Hypothalamus (tissue), 51 donors: Measurements from ENCODE around the gene VSTM4.

ENCODE experiments used
- DNase-seq, 51 donors: peaks; one replicate each; lab custom pipeline; 2025; lab: John Stamatoyannopoulos, UW

VSTM4 gene

GRCh38 chr10:49118430-49119074, 3.2 kb upstream of the VSTM4 start:
- DNase-seq = no peak

- DNase-seq = peak in 1 of 51 donors; percentile 10
Measured at GRCh38 chr10:49117376-49118070, 2.2 kb upstream of the VSTM4 start.

- DNase-seq = no peak
Measured at GRCh38 chr10:49116509-49117375, 1.4 kb upstream of the VSTM4 start.

GRCh38 chr10:49115796-49116508, 630 bp upstream of the VSTM4 start:
- DNase-seq = no peak

- DNase-seq = peak in 1 of 51 donors; percentile 27
Measured at GRCh38 chr10:49114718-49115014, 656 bp downstream of the VSTM4 start.

GRCh38 chr10:49113741-49114141, 1.6 kb downstream of the VSTM4 start:
- DNase-seq = no peak

GRCh38 chr10:49112851-49113250, 2.5 kb downstream of the VSTM4 start:
- no peak for DNase-seq

- no peak for DNase-seq
Measured at GRCh38 chr10:49112098-49112497, 3.2 kb downstream of the VSTM4 start.

GRCh38 chr10:49111320-49111698, 4.0 kb downstream of the VSTM4 start:
- no peak for DNase-seq

- DNase-seq = no peak
Measured at GRCh38 chr10:49110684-49111319, 4.5 kb downstream of the VSTM4 start.

GRCh38 chr10:49109669-49110340, 5.5 kb downstream of the VSTM4 start:
- DNase-seq = peak in 5 of 51 donors; percentile 17 to 32 (median 30)

- DNase-seq = no peak
Measured at GRCh38 chr10:49108656-49109055, 6.7 kb downstream of the VSTM4 start.

GRCh38 chr10:49107887-49108267, 7.4 kb downstream of the VSTM4 start:
- no peak for DNase-seq

GRCh38 chr10:49107111-49107886, 8.0 kb downstream of the VSTM4 start:
- no peak for DNase-seq

- DNase-seq = peak in 24 of 51 donors; percentile 8 to 61 (median 40)
Measured at GRCh38 chr10:49106451-49106850, 8.9 kb downstream of the VSTM4 start.

- DNase-seq = no peak
Measured at GRCh38 chr10:49105076-49105475, 10.2 kb downstream of the VSTM4 start.

- DNase-seq = no peak
Measured at GRCh38 chr10:49104323-49104722, 11.0 kb downstream of the VSTM4 start.

- DNase-seq = no peak
Measured at GRCh38 chr10:49103761-49104160, 11.6 kb downstream of the VSTM4 start.

- DNase-seq = no peak
Measured at GRCh38 chr10:49099046-49099445, 16.3 kb downstream of the VSTM4 start.
